GM12875 (cell line): ENCODE measurements around the gene NCOA1.

ENCODE experiments used
- H3K4me3 ChIP-seq: one replicate; pipeline ENCODE4 v1.5.1; 2011; ENCODE audit warnings: low read depth, low read length, control low read depth
- CTCF ChIP-seq: IDR thresholded peaks from 2 replicates; pipeline ENCODE4 v1.5.1; 2011; ENCODE audit warnings: low read depth, mild to moderate bottlenecking, control low read depth, inconsistent platforms, low read length, moderate library complexity, borderline replicate concordance; ENCODE audit not compliant: insufficient read depth

The NCOA1 gene

GRCh38 chr2:24642351-24642750 lies 151.3 kb downstream of the NCOA1 start:
- H3K4me3 ChIP-seq, result no peak overlapping the region
- TF ChIP-seq CTCF, result no peak

- TF ChIP-seq CTCF, result no peak
Observed at GRCh38 chr2:24643051-24643450, 152.0 kb downstream of the NCOA1 start.

GRCh38 chr2:24644032-24644431 lies 153.0 kb downstream of the NCOA1 start:
- no peak for TF ChIP-seq CTCF
- no peak overlapping the region for H3K4me3 ChIP-seq

More at GRCh38 chr2:24643051-24643450, 152.0 kb downstream of the NCOA1 start:
- no peak overlapping the region for H3K4me3 ChIP-seq

- H3K4me3 ChIP-seq, result no peak overlapping the region
- no peak for TF ChIP-seq CTCF
Observed at GRCh38 chr2:24650997-24651642, 160.1 kb downstream of the NCOA1 start.

GRCh38 chr2:24651643-24652003 lies 160.6 kb downstream of the NCOA1 start:
- H3K4me3 ChIP-seq, result no peak overlapping the region
- no peak for TF ChIP-seq CTCF

GRCh38 chr2:24652265-24653182 lies 161.5 kb downstream of the NCOA1 start:
- TF ChIP-seq CTCF, result no peak
- H3K4me3 ChIP-seq, result no peak overlapping the region
